HG03039 (cell line): ENCODE data around the gene IFNAR2.
"Not testable (repeated sequence)": the region's sequence is repeated elsewhere in the genome, so short reads cannot be mapped to it uniquely, and the experiment has no call there.

Experiments used
- ATAC-seq: cut with Tn5 transposase; IDR thresholded peaks from one replicate; pipeline ENCODE4 v1.9.1; 2021; ENCODE audit warnings: mild to moderate bottlenecking, moderate library complexity; ENCODE audit not compliant: unreplicated experiment

Gene IFNAR2

DNA sequence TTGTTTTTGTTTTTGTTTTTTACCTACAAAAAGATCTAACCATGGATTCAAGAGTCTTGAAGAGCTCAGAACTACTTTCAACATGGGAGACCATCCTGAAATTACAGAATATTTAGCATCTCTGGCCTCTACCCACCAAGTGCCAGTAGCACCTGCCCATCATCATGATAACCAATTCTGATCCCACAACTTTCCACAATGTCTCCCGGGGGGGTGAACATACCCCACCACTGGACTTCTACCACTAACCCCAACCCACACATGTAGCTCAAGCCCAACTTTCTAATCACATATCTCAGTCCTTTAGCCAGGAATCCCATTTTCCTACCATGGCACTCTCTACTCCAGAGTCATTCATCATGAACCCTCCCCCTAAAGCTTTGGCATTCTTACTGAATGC lies 15.7 kb upstream of the IFNAR2 start:
- ATAC-seq = no peak

DNA sequence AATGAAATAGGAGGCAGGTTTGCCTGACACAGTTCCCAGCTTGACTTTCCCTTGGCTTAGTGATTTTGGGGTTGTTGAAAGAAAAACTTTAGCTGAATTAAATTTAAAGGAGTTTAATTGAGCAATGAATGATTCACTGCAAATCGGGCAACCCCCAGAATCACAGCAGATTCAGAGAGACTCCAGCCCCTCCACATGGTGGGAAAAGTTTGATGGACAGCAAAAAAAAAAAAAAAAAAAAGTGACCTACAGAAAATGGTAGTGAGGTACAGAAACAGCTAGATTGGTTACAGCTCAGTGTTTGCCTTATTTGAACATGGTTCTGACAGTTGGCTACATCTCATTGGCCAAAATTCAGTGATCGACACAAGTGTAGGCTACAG lies 12.6 kb upstream of the IFNAR2 start:
- ATAC-seq = no peak

DNA sequence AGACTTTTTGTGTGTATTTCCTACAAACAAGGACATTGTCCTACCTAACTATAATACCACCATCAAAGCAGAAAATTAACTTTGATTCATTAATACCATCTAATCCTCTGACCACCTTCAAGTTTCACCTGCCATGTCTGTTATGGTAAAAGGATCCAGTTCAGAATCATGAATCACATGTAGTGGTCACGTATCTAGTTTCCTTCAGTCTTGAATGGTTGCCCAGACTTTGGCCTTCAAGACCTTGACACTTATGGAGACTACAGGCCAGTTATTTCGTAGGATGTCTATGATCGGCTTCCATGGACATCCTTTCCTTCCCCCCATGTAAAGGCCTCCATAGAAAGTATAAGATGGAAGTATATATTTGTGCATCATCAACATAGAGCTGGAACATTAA lies 10.4 kb upstream of the IFNAR2 start:
- ATAC-seq = no peak

DNA sequence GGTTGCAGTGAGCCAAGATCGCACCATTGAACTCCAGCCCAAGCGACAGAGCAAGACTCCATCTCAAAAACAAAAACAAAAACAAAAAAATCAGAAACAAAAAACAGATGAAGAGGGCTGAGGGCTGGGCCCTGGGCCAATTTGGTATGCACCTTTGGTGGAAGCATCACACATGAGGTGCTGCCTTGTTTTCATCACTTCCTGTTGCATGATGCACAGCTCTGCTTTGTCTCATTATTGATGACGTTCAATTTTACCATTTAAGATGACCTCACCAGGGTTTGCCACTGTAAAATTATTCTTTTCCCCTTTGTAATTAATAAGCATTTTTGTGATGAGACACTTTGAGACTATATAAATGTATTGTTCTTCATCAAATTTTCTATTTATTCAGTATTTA lies 9.8 kb upstream of the IFNAR2 start:
- ATAC-seq = no peak

DNA sequence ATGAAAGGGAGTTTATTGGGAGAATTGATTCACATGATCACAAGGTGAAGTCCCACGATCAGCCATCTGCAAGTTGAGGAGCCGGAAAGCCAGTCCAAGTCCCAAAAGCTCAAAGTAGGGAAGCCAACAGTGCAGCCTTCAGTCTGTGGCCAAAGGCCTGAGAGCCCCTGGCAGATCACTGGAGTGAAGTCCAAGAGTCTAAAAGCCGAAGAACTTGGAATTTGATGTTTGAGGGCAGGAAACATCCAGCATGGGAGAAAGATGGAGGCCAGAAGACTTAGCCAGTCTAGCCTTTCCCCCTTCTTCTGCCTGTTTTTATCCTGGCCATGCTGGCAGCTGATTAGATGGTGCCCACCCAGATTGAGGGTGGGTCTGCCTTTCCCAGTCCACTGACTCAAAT lies 4.4 kb upstream of the IFNAR2 start:
- ATAC-seq = not testable (repeated sequence)

DNA sequence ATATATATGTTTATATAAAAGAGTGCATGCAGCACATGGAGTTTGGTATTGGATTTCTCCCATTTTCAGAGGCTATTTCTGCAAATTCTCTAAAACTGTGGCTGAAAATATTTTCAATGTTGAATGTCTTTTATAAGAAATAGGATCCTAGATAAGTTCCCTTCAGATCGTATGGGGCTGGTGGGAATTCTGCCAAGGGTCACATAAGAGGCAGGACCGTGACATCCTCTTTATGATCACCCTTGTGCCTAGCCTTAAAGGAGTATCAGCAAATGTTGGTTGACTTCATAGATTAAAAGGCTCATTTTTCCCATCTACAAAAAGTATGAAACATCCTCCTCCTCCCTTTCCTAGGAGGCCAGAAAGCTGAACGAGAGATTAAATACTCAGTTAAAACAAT lies 1.3 kb upstream of the IFNAR2 start:
- no peak for ATAC-seq

DNA sequence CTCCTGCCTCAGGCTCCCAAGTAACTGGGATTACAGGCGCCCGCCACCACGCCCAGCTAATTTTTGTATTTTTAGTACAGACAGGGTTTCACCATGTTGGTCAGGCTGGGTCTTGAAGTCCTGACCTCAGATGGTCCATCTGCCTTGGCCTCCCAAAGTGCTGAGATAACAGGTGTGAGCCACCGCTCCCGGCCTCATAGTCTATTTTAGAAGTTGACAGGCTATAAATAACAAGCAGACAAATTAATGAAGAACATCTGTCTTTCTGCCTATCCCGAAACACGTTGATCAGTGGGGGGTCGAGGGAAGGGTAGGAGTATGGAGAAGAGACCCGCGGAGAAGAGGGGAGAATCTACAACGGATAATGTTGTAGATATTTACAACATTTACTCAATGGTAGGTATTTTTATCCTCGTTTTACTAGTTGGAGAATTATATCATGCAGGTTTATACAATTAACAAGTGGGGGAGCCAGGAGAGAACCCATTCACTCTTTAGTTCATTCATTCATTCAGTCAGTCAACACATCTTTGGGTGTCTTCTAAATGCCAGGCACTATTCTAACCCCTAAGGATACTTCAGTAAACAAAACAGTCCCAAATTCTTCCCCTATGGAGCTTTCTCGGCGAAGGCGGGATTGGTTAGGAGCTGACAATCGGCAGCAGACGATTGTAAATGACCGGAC lies 497 bp upstream of the IFNAR2 start:
- ATAC-seq = no peak

DNA sequence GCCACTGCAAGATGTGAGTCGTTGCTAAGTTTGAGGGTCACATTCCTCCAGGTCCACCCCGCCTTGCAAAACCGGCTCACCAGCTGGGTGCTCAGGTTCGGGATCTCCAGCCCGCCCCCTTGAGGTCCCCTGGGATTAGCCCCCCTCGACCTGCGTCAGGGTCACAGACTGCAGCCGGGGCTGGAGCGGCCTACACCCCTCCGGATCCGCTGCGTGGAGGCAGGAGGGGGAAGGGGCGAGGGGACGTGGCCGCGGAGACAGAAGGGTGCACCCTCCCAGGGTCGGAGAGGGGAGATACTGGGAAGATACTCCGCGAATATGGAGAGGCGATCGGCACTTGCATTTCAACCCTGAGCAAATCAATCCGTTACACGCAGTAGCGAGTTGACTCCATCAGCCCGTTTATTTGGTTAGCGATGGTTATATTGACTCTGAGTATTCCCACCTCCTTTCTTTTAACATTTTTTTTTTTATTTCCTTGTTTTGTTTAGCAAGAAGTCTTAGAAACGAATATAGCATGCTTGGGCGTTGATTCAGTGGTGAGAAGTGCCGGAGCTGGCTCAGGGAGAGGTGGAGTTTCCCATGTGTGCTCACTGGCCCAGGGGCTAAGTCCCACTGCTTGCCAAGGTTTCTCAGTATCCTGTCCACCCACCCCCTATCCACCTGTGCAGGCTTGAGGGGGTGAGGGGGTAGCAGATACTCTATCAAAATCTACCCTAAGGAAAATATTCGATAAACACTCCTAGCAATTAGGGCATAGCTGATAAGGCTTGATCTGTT lies 997 bp downstream of the IFNAR2 start:
- no peak for ATAC-seq

DNA sequence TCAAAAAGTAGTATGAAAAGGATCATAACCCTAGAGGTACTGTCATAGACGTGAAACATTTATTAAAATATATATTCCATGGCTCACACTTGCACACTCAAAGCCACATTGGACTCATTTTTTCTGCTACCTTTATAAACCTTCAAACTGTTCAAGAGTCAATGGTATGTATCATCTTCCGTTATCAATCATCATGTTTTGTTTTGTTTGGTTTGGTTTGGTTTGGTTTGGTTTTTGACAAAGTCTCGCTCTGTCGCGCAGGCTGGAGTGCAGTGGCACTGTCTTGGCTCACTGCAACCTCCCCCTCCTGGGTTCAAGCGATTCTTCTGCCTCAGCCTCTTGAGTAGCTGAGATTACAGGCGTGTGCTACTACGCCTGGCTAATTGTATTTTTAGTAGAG lies 1.8 kb downstream of the IFNAR2 start:
- ATAC-seq = no peak

DNA sequence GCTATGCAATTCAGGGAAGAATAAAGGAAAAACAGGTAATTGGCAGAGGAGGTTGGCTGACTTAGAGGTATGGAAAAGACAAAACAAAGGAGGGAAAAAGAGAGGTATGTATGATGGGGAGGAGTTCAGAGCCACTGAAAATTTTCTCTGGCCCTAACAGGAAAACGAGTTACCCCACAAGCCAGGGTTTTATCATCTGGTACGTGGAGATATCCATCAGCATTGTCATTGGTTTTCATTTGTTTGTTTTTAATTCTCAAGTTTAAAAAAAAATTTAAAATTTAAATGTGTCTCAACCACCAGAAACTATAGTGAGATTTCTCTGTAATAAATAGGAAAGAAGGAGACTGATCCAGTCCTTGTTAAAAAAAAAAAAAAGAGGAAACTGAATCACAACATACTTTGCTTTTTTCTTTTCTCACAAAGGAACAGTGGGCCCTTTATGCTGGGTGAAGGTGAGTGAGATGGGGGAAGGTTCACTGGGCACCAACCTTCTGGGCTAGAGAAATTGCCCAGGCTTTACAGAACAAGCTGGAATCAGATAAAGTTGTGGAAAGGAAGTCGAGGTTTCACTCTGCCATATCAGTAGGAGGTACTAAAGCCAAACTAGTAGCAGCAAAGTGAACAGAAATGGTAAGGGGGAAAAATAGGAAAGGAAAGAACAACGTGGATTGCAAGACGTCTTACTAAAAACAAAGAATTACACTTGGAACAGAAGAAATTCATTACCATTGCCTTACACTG lies 2.7 kb downstream of the IFNAR2 start:
- no peak for ATAC-seq

DNA sequence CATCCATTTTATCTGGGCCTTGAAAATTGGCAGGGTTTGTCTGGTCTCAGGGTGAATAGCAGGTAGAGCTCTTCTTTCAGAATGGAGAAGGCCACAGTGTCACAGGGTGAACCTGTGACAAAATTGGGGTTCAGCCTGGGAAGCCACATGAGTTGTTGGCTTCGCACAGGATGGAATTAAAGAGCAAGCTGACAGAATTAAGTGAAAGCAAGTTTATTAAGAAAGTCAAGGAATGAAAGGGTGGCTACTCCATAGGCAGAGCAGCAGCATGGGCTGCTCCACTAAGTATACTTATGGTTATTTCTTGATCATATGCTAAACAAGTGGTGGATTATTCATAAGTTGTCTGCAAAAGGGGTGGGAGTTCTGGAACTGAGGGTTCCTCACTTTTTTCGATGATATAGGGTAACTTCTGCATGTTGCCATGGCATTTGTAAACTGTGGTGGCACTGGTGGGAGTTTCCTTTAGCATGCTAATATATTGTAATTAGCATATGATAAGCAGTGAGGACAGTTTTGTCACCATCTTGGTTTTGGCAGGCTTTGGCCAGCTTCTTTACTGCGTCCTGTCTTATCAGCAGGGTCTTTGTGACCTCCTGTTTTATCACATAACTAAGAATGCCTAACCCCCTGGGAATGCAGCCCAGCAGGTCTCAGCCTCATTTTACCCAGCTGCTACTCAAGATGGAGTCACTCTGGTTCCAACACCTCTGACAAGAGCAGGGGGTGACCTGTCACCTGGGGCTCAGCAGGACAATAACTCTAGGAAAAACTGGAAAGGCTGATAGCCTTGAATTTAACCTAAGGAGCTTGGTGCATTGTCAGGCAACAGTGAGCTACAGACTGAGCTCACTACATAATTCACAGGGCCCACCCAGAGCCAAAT lies 5.1 kb downstream of the IFNAR2 start:
- ATAC-seq = no peak

DNA sequence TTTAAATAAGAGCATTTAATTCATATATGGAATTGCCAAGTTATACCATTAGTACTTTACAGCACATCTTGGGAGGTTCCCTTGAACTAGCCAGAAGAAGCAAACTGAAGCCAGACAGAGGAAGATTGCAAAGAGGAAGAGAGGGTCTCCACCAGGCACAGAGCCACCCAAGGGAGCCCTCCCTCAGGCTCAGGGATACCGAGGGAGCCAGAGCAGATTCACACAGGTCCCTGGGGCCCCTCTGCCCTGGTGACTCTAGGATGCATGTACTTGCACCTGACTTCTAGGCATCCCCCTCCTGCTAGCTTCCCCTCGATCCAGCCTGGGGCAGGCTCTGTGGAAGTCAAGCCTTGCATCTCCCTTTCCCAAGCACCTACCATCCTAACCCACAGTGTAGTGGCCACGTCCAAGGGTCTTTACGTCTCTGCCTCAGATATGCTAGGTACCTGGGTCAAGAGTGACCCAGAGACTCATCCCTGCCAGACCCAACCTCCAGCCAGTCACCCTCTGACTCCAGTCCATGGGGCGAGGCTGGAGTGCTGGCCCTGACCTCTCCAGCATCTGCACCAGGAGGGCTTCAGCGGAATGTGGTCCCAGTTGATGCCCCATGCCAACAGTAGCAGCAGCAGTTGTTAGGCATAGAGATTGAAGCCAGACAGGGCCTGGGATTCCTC lies 6.4 kb downstream of the IFNAR2 start:
- no peak for ATAC-seq

DNA sequence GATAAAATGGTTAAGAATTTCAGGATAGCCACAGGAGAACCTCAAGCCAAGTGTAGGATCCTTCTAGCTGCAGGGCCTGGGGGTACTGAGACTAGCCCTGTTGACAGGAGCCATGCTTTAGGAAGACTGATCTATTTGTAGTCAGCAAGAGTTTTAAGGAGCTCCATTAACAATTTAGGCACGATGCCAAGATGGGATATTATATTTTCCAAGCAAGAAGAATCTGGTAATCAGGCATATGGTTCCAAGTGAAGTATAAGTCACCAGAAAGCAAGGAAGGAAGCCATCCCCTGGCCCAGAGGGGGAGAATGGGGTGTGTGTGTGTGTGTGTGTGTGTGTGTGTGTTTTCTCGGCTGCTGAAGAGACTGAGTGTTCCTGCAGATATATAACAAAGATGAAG lies 7.0 kb downstream of the IFNAR2 start:
- ATAC-seq = no peak

DNA sequence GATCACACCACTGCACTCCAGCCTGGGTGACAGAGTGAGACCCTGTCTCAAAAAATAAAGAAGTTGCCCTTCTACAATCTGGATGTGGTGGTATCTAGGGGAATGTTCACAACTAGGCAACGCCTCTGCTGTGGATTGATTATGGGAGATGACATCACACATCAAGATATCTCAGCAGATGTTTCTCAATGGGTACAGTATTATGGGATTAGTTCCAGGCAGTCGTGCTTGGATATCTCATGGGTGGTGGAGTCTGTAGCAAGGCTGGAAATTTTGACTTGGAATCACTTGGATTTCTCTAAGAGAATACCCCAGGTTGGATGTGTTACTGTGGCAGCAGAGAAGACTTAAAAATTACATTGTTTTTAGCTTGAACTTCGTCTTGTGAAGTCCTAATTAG lies 7.7 kb downstream of the IFNAR2 start:
- no peak for ATAC-seq

DNA sequence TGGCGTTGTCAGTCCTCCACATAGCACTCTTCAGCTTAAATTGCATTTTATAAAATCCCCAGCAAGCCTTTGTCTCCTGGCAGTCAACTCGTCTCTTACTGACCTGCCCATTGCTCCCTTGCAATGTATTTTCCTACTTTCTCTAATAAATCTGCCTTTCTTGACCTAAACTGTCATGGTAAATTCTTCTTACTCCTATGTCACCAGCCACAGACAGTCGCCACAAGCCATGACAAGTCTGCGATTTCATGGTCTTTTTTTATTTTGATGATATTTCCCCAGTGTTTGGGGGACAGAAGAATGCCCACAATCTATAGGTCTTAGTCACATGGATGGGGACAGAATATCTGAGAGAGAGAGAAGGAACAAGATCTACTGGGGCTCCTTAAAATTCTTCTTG lies 8.4 kb downstream of the IFNAR2 start:
- no peak for ATAC-seq

DNA sequence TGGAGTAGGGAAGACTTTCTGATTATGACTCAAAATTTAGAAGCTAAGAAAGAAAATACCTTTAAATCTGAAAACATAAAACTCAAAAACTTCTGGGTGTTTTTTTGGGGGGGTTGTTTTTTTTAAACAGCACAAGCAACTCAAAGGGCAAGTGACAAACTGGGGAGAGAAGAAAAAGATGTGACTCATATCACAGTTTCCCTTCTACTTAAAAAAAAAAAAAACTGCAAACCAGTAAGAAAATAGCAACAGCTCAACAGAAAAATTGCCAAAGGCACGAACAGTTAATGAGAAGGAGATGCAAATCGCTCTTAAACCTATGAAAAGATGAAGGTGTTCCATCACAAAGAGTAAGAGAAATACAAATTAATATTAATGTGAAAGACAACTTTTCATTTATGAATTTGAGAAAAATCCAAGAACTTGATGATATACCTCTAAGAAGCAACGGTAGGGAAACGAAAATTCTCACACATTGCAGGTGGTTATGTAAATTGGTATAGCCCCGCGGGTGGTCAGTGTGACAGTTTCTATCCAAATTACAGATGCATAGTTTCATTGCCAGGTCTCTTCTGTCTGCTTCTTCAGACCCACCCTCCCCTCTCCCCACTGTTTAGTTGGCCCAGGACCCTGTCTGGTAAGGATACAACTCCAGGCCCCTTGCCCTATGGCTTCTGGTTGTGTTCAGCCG lies 9.0 kb downstream of the IFNAR2 start:
- no peak for ATAC-seq

DNA sequence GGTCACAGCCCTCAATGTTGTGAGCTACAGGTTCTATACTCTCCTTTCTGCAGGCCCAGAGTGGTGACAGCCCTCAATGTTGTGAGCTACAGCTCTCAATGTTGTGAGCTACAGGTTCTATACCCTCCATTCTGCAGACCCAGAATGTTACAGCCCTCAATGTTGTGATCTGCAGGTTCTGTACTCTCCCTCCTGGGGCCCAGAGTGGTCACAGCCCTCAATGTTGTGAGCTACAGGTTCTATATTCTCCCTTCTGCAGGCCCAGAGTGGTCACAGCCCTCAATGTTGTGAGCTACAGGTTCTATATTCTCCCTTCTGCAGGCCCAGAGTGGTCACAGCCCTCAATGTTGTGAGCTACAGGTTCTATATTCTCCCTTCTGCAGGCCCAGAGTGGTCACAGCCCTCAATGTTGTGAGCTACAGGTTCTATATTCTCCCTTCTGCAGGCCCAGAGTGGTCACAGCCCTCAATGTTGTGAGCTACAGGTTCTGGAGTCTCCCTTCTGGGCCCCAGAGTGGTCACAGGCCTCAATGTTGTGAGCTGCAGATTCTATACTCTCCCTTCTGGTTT lies 9.9 kb downstream of the IFNAR2 start:
- not testable (repeated sequence) for ATAC-seq

DNA sequence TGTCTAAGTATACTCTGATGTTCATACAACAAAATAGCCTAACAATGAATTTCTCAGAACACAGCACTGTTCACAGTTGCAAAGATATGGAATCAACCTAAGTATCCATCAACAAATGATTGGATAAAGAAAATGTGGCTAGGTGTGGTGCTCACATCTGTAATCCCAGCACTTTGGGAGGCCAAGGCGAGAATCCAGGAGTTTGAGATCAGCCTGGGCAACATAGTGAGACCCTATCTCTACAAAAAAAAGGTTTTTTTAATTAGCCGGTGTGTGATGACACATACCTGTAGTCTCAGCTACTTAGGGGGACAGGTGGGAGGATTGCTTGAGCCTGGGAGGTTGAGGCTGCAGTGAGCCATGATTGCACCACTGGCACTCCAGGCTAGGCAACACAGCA lies 10.7 kb downstream of the IFNAR2 start:
- no peak for ATAC-seq

DNA sequence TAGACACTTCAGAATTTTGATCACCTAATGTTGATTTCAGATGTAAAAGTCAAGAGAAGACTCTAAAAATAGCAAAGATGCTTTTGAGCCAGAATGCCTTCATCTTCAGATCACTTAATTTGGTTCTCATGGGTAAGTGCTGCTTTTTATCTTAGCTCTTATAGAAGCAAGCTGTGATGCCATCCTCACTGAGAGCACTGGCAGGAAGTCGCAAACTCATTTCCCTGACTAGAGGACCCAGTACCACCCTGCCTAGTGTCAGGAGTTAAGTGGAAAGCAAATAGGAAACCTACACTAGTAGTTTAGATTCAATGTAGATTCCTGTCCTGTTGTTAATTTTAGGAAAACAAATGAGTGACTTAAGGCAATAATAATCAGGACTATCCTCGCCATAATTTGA lies 12.1 kb downstream of the IFNAR2 start:
- no peak for ATAC-seq

DNA sequence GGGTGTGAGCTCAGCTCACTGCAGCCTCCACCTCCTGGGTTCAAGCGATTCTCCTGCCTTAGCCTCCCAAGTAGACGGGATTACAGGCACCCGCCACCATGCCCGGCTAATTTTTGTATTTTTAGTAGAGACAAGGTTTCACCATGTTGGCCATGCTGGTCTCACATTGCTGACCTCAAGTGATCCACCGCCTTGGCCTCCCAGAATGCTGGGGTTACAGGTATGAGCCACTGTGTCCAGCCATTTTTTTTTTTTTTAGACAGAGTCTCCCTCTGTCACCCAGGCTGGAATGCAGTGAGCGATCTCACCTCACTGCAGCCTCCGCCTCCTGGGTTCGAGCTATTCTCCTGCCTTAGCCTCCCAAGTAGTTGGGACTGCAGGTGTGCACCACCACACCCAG lies 13.1 kb downstream of the IFNAR2 start:
- ATAC-seq = not testable (repeated sequence)
